HepG2 (cell line): Measurements from ENCODE around the gene THSD8. TPM values are rescaled to one million over a fixed set of nuclear protein-coding genes. Genes with fewer than 3 reads are reported as not detected.

Experiments
- BORCS8-MEF2B ChIP-seq: sonication (generic); formaldehyde crosslinking; IDR thresholded peaks from 2 replicates; pipeline ENCODE4 v1.8.0; 2022; ENCODE audit warnings: mild to moderate bottlenecking, missing genetic modification reagents
- CEBPG ChIP-seq: IDR thresholded peaks from 2 replicates; pipeline ENCODE4 v1.6.1; 2016
- EHMT2 ChIP-seq: fragments of 200-600 bp; sonication (generic); IDR thresholded peaks from 2 replicates; pipeline ENCODE4 v1.7.0; 2017; ENCODE audit warnings: antibody characterized with exemption, low read depth, low read length, borderline replicate concordance
- GATAD1 ChIP-seq: IDR thresholded peaks from 2 replicates; pipeline ENCODE4 v1.6.1; 2016; ENCODE audit warnings: missing genetic modification reagents, missing compliant biosample characterization
- HNF4A ChIP-seq: sonication (generic); formaldehyde crosslinking; IDR thresholded peaks from 2 replicates; pipeline ENCODE4 v1.4.0; 2020; ENCODE audit warnings: missing genetic modification reagents
- IKZF5 ChIP-seq: IDR thresholded peaks from 2 replicates; pipeline ENCODE4 v1.6.1; 2018; ENCODE audit warnings: missing genetic modification reagents, mild to moderate bottlenecking, missing compliant biosample characterization
- KDM3A ChIP-seq: IDR thresholded peaks from 2 replicates; pipeline ENCODE4 v1.6.1; 2018; ENCODE audit warnings: low read depth, missing compliant biosample characterization
- KLF12 ChIP-seq: sonication (generic); formaldehyde crosslinking; IDR thresholded peaks from 2 replicates; pipeline ENCODE4 v1.4.0; 2020; ENCODE audit warnings: missing genetic modification reagents, borderline replicate concordance
- KLF6 ChIP-seq: IDR thresholded peaks from 2 replicates; pipeline ENCODE4 v1.8.0; 2016; ENCODE audit warnings: missing biosample characterization, missing genetic modification reagents
- MTERF4 ChIP-seq: sonication (generic); formaldehyde crosslinking; IDR thresholded peaks from 2 replicates; pipeline ENCODE4 v1.8.0; 2023; ENCODE audit warnings: mild to moderate bottlenecking, missing genetic modification reagents
- POLR2AphosphoS5 ChIP-seq: IDR thresholded peaks from 2 replicates; pipeline ENCODE4 v1.6.1; 2012; ENCODE audit warnings: low read depth, low read length
- SP5 ChIP-seq: IDR thresholded peaks from 2 replicates; pipeline ENCODE4 v1.6.1; 2016; ENCODE audit warnings: low read depth, borderline replicate concordance
- ZFP91 ChIP-seq: sonication (generic); formaldehyde crosslinking; IDR thresholded peaks from 2 replicates; pipeline ENCODE4 v1.9.0; 2022; ENCODE audit warnings: missing genetic modification reagents, mild to moderate bottlenecking, borderline replicate concordance
- ZNF264 ChIP-seq: sonication (generic); formaldehyde crosslinking; IDR thresholded peaks from 2 replicates; pipeline ENCODE4 v1.4.0; 2020; ENCODE audit warnings: missing genetic modification reagents
- ZNF607 ChIP-seq: sonication (generic); formaldehyde crosslinking; IDR thresholded peaks from 2 replicates; pipeline ENCODE4 v1.5.1; 2020; ENCODE audit warnings: missing genetic modification reagents, mild to moderate bottlenecking, borderline replicate concordance
- ZNF660 ChIP-seq: sonication (generic); formaldehyde crosslinking; IDR thresholded peaks from 2 replicates; pipeline ENCODE4 v1.5.1; 2020; ENCODE audit warnings: mild to moderate bottlenecking, low read depth, missing genetic modification reagents, borderline replicate concordance
- ZNF687 ChIP-seq: sonication (generic); formaldehyde crosslinking; IDR thresholded peaks from 2 replicates; pipeline ENCODE4 v1.5.1; 2020; ENCODE audit warnings: mild to moderate bottlenecking, missing genetic modification reagents, moderate library complexity
- ZNF772 ChIP-seq: sonication (generic); formaldehyde crosslinking; IDR thresholded peaks from 2 replicates; pipeline ENCODE4 v1.5.0; 2020; ENCODE audit warnings: mild to moderate bottlenecking, missing genetic modification reagents
- ZUFSP ChIP-seq: sonication (generic); formaldehyde crosslinking; IDR thresholded peaks from 2 replicates; pipeline ENCODE4 v1.9.0; 2021; ENCODE audit warnings: missing genetic modification reagents, mild to moderate bottlenecking, borderline replicate concordance
- polyA plus RNA-seq, 8 experiments: library from polyadenylated mRNA; depleted of rRNA in 3 of 8; stranded (reverse) in 7 of 8; unstranded in 1 of 8; fragments of >200 nt; fragmentation: Illumina TruSeq in 4 of 8; extraction: Trizol in 4 of 8; gene quantifications; 2 replicates each; pipeline versions ENCODE4 v1.2.1 to v1.2.3, GENCODE V29; 2011 to 2016; ENCODE audit warnings: low read depth in 4 of 8, missing spikeins in 1 of 8, mixed read lengths in 1 of 8; ENCODE audit not compliant: insufficient read depth in 1 of 8
- total RNA-seq, 5 experiments: library from RNA; depleted of rRNA; stranded (reverse); fragments of >200 nt; fragmentation: Illumina TruSeq; extraction: Trizol; gene quantifications; 2 replicates each; pipeline ENCODE4 v1.2.3, GENCODE V29; 2016; ENCODE audit warnings: low read depth in 1 of 5

The THSD8 gene
- total and polyA plus RNA-seq, 2 of the 13 experiments (the other 11 are each of a cell fraction or from before 2014, with no cell fraction given) = 4.8 to 14.9 TPM

- TF ChIP-seq ZUFSP (CRISPR knock-in tag) = no peak
- no peak for TF ChIP-seq HNF4A (CRISPR knock-in tag)
- no peak for TF ChIP-seq EHMT2
- TF ChIP-seq ZNF264 (CRISPR knock-in tag) = no peak; the same call in 1 of the 2 replicates
- TF ChIP-seq KLF12 (CRISPR knock-in tag) = peak; percentile 92
- peak; percentile 60; the same call in 1 of the 2 replicates for TF ChIP-seq KDM3A (CRISPR knock-in tag)
- no peak for TF ChIP-seq ZNF660 (CRISPR knock-in tag)
- no peak; the same call in 1 of the 2 replicates for TF ChIP-seq MTERF4
- peak; percentile 92 for TF ChIP-seq ZFP91 (CRISPR knock-in tag)
- peak; percentile 70 for TF ChIP-seq POLR2AphosphoS5
- peak; percentile 77 for TF ChIP-seq ZNF772 (CRISPR knock-in tag)
- TF ChIP-seq CEBPG (CRISPR knock-in tag) = peak; percentile 23; the same call in 1 of the 2 replicates
- TF ChIP-seq KLF6 (CRISPR knock-in tag) = 0 out of 2 replicates have a peak, but pooled peaks have one; percentile 57
- TF ChIP-seq SP5 = 0 out of 2 replicates have a peak, but pooled peaks have one; percentile 32
- TF ChIP-seq ZNF687 (CRISPR knock-in tag) = peak; percentile 97
- peak; percentile 91 for TF ChIP-seq GATAD1 (CRISPR knock-in tag)
- peak; percentile 78; the same call in 1 of the 2 replicates for TF ChIP-seq BORCS8-MEF2B (CRISPR knock-in tag)
- no peak; the same call in none of the 2 replicates for TF ChIP-seq ZNF607 (CRISPR knock-in tag)
- TF ChIP-seq IKZF5 (CRISPR knock-in tag) = peak; percentile 41; the same call in 1 of the 2 replicates
These were observed 4.6 kb downstream of the THSD8 start, which contains the start of gene RNASEH2A (continued) for GRCh38 chr19:12806242-12807081.
